Sigmoid colon (tissue), 7 donors: Measurements from ENCODE around the gene MIA3. TPM values are rescaled to one million over a fixed set of nuclear protein-coding genes. Genes with fewer than 3 reads are reported as not detected.

ENCODE experiments used
- DNase-seq: peaks from one replicate; pipeline ENCODE4 v3.0.0-alpha.2; 2019
- H3K27ac ChIP-seq, 4 donors: fragments of 200-600 bp; sonication (generic); one replicate each; pipeline ENCODE4 v1.5.1; 2016 to 2019; ENCODE audit warnings: mild to moderate bottlenecking in 1 of 4
- H3K27me3 ChIP-seq, 3 donors: fragments of 200-600 bp; sonication (generic); one replicate each; pipeline ENCODE4 v1.5.1; 2019; ENCODE audit warnings: mild to moderate bottlenecking in 1 of 3
- H3K36me3 ChIP-seq, 4 donors: fragments of 200-600 bp; sonication (generic); one replicate each; pipeline ENCODE4 v1.5.1; 2016 to 2019
- H3K4me1 ChIP-seq, 4 donors: fragments of 200-600 bp; sonication (generic); one replicate each; pipeline ENCODE4 v1.5.1; 2017 to 2019
- H3K4me3 ChIP-seq, 4 donors: fragments of 200-600 bp; sonication (generic); one replicate each; pipeline ENCODE4 v1.5.1; 2017 to 2019; ENCODE audit warnings: mild to moderate bottlenecking in 2 of 4, moderate library complexity in 1 of 4
- H3K9me3 ChIP-seq, 4 donors: fragments of 200-600 bp in 3 of 4; sonication (generic) in 3 of 4; one replicate each; pipeline versions ENCODE4 v1.5.1 to v1.6.1; 2013 to 2019
- CTCF ChIP-seq, 4 experiments: fragments of 450-650 bp in 3 of 4; fragments of 200-600 bp in 1 of 4; IDR thresholded peaks; one replicate each; pipeline ENCODE4 v1.5.1; 2016 to 2019; ENCODE audit warnings: antibody characterized with exemption in 4 of 4, mild to moderate bottlenecking in 3 of 4, moderate library complexity in 2 of 4
- EP300 ChIP-seq, 4 donors: sonication (generic); formaldehyde crosslinking; IDR thresholded peaks; one replicate each; pipeline ENCODE4 v1.6.1; 2017; ENCODE audit warnings: antibody characterized with exemption in 4 of 4
- POLR2A ChIP-seq, 2 donors: fragments of 450-650 bp; IDR thresholded peaks; one replicate each; pipeline ENCODE4 v1.6.1; 2016; ENCODE audit warnings: antibody characterized with exemption in 2 of 2, mild to moderate bottlenecking in 2 of 2, moderate library complexity in 2 of 2
- POLR2AphosphoS5 ChIP-seq, 4 donors: sonication (generic); formaldehyde crosslinking; IDR thresholded peaks; one replicate each; pipeline ENCODE4 v1.6.1; 2017; ENCODE audit warnings: antibody characterized with exemption in 4 of 4
- WGBS, 2 donors: extraction: QIAGEN DNeasy Blood & Tissue Kit; methylation state at CpG; one replicate each; pipeline ENCODE4 v1.1.7; 2013; 5-methylcytosine and 5-hydroxymethylcytosine counted together
- intact Hi-C: fragments of 100-400 bp; cut with DNase I; formaldehyde crosslinking; loops from one replicate; pipeline ENCODE4 v1.15.1; 2023
- polyA plus RNA-seq, 3 donors: library from polyadenylated mRNA; stranded (reverse); fragments of 200-250 nt; gene quantifications; one replicate each; pipeline ENCODE4 v1.2.3, GENCODE V29; 2013
- total RNA-seq, 4 donors: library from RNA; depleted of rRNA; stranded (reverse); fragments of >200 nt; gene quantifications; one replicate each; pipeline ENCODE4 v1.1.0, GENCODE V29; 2016
- donor health status: healthy with polysubstance abuse.
- donor health status: Bipolar disorder and iron deficiency.
- donor health status: healthy.

MIA3 gene
- total and polyA plus RNA-seq, 7 donors = 5.4 to 36.4 (median 27.6) TPM

DNA sequence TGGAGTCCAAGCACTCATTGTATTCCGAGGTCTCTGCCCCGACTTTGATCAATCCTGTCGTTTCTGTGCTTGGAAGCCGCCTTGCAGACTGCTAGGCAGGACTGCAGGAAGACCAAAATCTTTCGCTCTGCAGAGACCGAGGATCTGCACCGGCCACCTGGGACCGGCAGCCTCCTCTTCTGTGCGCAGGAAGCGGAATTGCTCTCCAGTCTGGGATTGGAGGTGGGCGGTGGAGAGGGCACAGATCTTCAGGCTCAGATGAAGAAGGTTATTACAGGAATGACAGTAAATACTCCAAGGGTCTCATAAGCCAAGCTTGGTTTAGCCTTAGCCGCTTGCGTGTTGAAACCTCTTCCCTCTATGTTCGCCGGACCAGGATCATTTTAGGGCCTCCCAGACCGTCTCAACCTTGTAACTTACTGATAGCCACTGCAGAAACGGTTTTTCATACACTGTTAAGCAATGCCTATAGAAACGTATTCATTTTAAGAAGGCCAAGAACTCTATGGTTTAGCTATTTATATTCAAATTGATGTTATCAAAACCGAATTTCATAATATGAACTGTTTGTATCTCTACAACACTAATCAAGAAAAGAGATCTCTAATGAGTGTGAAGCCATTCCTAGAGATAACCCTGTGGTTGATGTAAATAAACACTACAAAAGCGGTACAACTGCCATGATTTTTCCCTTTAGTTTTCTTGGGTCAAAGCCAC lies 1.1 kb downstream of the MIA3 start:
- H3K36me3 ChIP-seq = peaks cover 0 to 25% (median 2%) of the 10 kb centered on the region in 4 donors
- peak overlapping the region; percentile 85 to 91 (median 88) for H3K27ac ChIP-seq
- TF ChIP-seq CTCF (IDR thresholded peaks at IDR 0.05) (no peak), POLR2A (IDR thresholded peaks at IDR 0.05) (no peak), POLR2AphosphoS5 (IDR thresholded peaks at IDR 0.05) (no peak), EP300 (IDR thresholded peaks at IDR 0.05) (no peak)
- 29 to 32% methylated on average over 20 of the region's 20 CpGs for WGBS, 2 donors
- no peaks in the 10 kb centered on the region for H3K9me3 ChIP-seq
- peak overlapping the region; percentile 87 to 100 (median 98) for H3K4me3 ChIP-seq
- intact Hi-C loops = loop anchor here (1.0 kb wide), 1 partner anchor 18 kb away; no protein-coding TSS in a partner anchor
- H3K27me3 ChIP-seq = no peaks in the 10 kb centered on the region
- H3K4me1 ChIP-seq = peaks cover 0 to 20% (median 15%) of the 10 kb centered on the region in 4 donors
- DNase-seq = peak; percentile 71

DNA sequence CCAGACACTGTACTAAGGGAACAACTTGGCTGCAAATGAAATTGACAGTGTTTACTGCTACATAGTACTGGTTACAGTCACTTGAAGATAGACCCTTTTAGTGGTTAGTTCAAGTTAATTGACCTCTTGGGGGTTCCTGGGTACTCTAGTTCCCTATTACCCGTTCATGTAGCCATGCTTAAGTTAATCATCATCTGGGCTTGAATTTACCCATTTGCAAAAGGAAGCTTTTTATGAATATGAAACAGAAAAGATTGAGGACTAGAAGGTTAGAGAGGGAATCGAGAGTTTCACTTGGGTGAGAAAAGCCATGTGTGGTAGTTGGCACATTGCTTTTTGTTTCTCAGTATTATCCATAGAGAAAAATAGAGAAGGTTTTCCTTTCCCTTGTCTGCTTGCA lies 2.7 kb downstream of the MIA3 start:
- Histone ChIP-seq H3K9me3 (no peaks in the 10 kb centered on the region), H3K36me3 (peaks cover 3 to 41% (median 10%) of the 10 kb centered on the region in 4 donors), H3K4me3 (no peak overlapping the region), H3K27ac (no peak overlapping the region), H3K4me1 (peaks cover 0 to 20% (median 15%) of the 10 kb centered on the region in 4 donors), H3K27me3 (no peaks in the 10 kb centered on the region)
- WGBS, 2 donors = 80 to 83% methylated on average over 2 of the region's 2 CpGs
- DNase-seq = no peak
- intact Hi-C loops = no loop called here
- TF ChIP-seq EP300 (IDR thresholded peaks at IDR 0.05) = no peak
- no peak for TF ChIP-seq POLR2AphosphoS5 (IDR thresholded peaks at IDR 0.05)
- TF ChIP-seq POLR2A (IDR thresholded peaks at IDR 0.05) = no peak
- no peak for TF ChIP-seq CTCF (IDR thresholded peaks at IDR 0.05)

DNA sequence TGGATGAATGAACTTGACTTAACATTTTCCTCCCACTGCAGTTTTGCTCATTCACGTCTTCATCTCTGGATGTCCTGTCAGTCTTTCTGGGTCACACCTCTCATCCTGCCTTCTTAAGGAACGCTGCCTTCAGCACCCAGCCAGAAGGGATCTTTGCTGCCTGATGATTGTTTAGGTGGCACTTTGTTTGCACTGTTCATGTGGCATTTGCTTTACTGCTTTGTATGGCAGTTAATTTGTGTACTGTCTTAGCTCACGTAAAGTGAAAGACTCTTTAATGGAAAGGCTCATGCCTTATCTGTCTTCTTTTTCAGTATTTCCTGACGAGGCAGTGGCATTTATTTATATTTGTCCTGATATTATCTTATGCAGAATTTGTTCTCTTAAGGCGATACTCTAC lies 4.9 kb downstream of the MIA3 start:
- Histone ChIP-seq H3K27me3 (no peaks in the 10 kb centered on the region), H3K4me1 (peaks cover 0 to 15% (median 11%) of the 10 kb centered on the region in 4 donors), H3K27ac (no peak overlapping the region), H3K9me3 (no peaks in the 10 kb centered on the region), H3K36me3 (peaks cover 6 to 63% (median 19%) of the 10 kb centered on the region in 4 donors), H3K4me3 (no peak overlapping the region)
- intact Hi-C loops = no loop called here
- DNase-seq = no peak
- TF ChIP-seq CTCF (IDR thresholded peaks at IDR 0.05) (no peak), POLR2AphosphoS5 (IDR thresholded peaks at IDR 0.05) (no peak), POLR2A (IDR thresholded peaks at IDR 0.05) (no peak), EP300 (IDR thresholded peaks at IDR 0.05) (no peak)
- WGBS, 2 donors = 46 to 78% methylated on average over 5 of the region's 5 CpGs

- TF ChIP-seq POLR2A (IDR thresholded peaks at IDR 0.05) (no peak), EP300 (IDR thresholded peaks at IDR 0.05) (no peak), POLR2AphosphoS5 (IDR thresholded peaks at IDR 0.05) (no peak), CTCF (IDR thresholded peaks at IDR 0.05) (no peak)
- H3K4me1 ChIP-seq = peaks cover 0 to 15% (median 11%) of the 10 kb centered on the region in 4 donors
- intact Hi-C loops = no loop called here
- no peaks in the 10 kb centered on the region for H3K27me3 ChIP-seq
- H3K27ac ChIP-seq = no peak overlapping the region
- DNase-seq = no peak
- peaks cover 6 to 70% (median 21%) of the 10 kb centered on the region in 4 donors for H3K36me3 ChIP-seq
- no peak overlapping the region for H3K4me3 ChIP-seq
- H3K9me3 ChIP-seq = no peaks in the 10 kb centered on the region
Observed at GRCh38 chr1:222623458-222623857, 5.6 kb downstream of the MIA3 start.
